SKM-1 treated with dmso at 0.1 percent for 144 hours (cell line): ENCODE measurements around the gene SHH.
"Not testable (repeated sequence)": the region's sequence is repeated elsewhere in the genome, so short reads cannot be mapped to it uniquely, and the experiment has no call there.

ENCODE experiments used
- DNase-seq: peaks from one replicate; lab custom pipeline; 2025; ENCODE audit not compliant: unreplicated experiment; lab: John Stamatoyannopoulos, UW

The SHH gene

DNA sequence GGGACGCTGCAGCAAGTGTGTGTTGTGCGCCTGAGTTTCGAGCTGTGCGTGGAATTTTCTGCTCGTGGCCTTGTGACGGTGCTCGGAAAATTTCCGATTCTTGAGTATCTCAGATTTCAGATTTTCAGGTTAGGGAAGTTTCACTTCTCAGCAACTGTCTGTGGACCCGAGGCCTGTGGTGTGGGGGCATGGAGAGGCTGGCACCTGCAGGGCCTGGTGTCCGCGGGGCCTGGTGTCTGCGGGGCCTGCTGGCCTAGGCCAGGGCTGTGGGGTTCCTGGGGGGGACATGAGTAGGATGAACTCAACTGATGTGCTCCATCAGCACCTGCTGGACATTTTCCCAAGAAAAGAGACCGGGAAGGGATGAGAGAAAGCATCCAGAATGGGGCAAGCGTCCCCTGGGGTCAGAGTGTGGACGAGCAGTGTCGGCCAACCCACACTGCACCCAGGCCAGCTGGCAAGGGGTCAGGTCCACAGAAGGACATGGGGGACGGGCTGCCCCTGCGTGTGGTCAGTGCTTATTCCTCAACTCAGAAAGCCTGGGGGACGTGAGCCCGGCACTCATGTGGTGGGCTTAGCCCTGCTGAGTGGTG is 31.3 kb upstream of the SHH start:
- no peak for DNase-seq

DNA sequence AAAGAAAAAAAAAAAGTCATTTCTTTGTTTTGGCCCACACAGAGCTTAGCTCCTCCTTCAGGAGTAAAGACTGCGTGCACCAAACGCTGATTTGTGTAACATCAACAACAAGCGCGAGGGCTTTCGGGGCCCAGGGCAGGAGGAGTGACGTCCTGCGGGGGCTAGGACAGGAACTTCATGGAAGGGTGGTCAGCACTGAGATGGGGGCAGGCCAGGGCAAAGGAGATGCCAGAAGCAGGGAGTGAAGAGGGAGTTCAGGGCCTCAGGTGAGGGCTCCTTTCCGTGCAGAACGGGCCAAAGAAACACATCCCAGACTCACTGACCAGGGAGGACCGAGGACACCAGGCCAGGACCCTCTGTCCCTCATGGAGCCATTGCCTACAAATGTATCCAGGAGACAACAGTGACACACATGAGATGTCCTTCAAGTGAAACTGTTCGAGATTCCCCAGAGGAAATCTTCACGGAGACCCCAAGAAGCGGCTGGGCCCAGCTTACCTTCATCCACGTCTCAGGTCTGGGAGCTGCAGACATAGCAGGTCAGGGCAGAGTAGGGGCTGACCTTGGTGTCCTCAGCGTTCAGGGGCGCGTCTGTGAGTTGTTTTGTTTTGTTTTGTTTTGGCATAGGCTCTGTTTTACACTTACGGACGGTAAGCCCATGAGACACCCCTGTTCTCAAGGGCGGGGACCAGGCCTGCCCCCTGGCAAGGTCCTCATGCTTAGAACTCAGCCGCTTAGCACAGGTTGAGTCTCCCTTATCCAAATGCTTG is 30.4 kb upstream of the SHH start:
- no peak for DNase-seq

DNA sequence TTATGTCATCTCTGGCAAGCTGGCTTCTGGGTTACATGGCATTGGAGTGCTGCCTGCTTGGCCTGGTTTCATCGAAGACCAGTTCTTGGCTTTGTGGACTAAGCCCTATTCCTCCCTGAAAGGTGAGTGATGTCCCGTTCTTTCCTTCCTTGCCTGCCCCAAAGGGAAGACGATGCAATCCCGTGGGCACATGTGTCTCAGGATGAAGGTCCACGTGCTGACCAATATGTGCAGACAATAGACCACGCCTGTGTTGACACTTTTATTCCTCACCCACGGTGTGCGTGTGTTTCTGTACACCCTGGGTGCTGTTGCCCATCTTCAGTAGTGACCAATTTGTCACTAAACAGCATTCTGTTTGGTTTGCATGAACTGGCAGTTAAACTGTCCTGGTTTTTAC is 28.6 kb upstream of the SHH start:
- DNase-seq = no peak

DNA sequence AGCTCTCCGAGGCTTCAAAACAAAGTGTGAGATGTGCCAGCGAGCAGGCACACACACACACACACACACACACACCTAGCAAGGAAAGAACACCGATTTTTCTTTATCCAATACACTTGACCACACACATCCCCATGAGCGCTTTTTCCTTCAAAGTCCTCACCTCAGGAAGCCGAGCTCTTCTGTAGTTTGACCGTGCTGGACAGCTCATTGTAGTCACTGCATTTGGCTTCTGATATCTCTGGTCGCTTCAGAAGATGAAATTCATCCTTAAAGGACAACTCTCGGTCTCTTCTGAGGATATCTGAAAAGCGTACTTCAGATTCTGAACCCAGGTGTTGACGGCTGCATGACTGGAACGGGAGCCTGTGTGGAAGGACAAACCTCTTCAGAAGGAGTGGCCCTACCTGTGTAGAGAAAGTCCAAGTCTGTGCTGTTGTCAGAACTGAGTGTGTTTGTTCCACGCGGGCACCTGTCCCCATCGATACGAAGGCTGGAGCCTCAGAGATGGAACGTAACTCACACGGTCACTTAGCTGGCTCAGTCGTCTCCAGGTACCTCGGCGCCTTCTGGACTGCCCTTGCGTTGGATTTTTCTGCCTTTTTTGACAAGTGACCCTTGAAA is 28.1 kb upstream of the SHH start:
- no peak for DNase-seq

DNA sequence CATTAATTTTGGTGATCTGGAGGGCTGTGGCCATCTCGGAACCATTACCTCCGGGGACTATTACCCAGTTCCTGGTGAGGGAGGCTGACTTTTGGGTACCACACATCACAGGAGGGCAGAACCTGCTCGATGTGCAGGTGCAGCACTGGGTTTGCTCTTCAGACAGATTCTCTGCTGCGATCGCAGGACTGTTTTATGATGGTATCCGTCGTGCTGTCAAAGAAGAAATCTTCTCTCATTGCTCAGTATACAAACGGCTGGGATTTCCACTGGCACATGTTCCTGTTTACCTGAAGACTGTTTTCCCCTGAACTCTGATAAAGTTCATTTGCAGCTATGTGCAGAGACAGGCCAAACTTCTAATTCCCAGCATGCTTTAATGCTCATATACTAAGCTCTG is 27.2 kb upstream of the SHH start:
- no peak for DNase-seq

DNA sequence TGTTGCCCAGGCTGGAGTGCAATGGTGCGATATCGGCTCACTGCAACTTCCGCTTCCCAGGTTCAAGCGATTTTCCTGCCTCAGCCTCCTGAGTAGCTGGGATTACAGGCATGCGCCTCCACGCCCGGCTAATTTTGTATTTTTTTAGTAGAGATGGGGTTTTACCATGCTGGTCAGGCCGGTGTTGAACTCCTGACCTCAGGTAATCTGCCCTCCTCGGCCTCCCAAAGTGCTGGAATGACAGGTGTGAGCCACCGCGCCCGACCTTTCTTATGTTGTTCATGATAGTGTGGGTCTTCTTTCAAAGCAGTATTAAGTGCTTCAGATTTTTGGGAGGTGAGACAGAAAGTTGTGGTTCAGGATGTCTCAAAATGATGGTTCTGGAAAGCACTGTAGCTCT is 26.0 kb upstream of the SHH start:
- DNase-seq = not testable (repeated sequence)

DNA sequence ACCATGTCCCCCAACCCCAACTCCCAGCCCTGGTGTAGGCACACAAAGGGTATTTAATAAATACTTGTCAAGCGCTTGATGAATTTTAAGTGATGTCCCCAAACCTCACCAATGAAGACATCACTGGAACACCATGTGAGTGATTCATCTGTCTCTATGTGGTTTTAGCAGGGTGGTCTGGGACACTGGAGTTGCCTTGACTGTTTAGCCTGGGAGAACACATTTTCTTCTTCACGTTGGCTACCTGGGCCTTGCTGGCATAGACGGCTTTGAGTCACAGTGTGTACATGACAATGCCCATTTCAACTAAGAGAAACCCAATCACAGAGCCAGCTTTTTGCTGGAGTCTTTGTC is 24.8 kb upstream of the SHH start:
- no peak for DNase-seq

DNA sequence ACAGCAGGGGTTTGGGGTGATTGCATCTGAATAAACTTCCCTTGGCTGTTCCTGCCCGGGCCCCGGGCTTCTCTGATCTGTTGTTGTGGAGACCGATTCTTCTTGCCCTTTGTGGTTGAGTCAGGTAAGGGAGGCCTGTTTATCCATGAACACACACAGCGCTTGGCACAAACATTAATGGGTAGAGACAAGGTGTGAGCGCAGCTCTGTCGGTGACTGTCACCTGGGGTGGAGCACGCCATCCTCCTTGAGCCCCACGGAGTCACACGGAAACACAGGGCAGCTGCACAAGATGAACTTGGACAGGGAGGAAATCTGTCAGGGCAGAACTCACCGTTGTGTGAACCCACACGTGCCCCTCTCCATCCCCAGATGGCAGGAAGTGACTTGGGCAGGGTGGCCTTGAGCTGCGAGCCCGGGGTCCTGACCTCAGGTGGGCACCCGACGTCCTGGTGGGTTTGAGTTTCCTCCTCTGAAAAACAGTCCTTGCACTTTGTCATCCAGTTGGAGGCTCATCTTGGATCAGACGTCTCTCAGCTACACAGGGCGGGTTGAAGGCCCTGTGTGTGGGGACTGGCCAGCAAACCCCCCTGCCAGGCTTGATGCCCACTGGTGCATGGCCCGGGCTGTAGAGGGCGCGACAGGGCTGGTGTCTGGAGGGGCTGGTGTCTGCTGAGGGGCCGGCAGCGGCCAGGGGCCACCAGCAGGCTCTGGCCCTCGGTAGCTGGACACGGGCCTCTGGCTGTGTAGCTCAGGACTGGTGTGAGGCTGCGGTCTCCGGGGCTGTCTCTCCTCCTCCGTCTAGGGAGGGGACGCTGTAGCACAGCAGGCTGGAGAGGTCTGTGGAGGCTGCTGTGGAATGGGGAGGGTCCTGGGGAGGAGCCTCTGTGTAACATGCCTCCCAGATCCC is 24.2 kb upstream of the SHH start:
- DNase-seq = no peak

DNA sequence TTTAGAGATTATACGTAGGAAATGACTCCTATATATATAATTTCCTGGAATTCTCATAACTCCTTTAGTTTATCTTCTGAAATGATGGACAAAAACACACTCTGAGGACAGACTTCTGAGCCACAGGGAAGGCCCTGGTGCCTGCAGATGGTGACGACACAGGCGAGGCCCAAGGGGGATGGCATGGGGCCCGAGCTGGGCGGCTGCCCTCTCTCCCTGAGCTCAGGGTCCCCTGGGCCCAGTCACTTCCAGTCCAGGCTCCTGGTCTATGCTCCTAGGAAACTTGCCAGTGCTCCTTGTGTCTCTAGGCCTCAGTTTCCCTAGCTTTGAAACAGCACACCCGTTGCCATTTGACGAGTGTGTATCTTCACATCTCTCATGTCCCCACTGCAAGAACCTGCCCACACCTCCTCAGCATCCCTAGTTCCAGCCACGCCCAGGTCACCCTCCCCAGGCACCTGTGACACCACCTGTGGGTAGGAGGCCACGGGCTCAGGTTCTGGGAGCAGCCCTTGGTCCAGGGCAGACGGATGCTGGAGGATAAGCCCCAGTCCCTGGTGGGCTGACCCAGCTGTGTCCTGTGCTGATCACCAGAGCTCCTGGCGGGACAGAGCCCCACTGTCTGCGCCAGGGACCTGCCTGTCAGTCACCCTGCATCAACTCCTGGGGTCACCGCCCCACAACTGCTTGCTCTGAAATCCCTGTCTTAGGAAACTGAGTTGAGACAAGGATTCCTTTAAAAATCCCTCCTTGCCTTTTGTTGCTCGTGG is 23.4 kb upstream of the SHH start:
- DNase-seq = no peak

DNA sequence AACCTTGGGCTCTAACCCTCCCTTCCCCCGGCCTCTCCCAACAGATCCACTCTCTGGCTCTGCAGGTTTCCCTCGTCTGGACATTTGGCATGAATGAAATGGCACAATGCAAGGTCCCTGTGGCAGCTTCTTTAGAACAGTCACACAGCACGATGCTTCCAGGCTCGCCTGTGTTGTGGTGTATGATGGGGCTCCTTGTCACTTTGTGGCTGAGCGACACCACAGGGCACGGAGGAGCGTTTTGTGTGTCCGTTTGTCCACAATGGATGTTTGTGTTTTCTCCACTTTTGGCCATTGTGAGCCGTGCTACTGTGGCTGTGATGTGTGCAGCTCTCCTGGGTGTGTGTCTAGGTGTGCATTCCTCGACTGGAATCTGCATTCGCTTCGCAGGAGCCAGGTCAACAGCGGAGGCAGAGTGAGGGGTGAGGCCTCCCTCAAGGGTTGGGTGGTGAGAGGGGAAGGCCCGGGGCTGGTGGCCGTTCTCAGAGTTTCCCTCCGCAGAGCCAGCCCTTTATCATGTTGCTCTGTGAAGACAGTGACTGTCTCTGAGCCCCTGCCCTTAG is 22.3 kb upstream of the SHH start:
- DNase-seq = no peak

DNA sequence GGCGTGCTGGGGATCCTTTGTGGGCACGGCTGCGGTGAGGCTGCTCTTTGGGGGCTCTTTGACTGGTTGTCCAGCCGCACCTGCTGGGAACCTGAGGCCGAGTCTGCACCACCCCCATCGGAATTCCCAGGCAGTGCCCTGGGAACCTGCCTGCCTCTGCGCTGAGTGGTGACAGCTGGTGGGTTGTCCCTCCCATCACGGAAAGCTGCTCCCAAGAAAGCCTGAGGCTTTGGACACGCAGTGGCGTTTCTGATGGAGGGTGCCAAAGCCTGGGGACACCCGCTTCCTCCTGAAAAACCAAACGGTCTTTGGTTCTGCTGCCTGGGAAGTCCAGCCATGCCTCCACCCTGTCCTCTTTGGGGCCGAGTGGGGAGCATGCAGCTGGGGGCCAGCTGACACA is 21.4 kb upstream of the SHH start:
- no peak for DNase-seq

DNA sequence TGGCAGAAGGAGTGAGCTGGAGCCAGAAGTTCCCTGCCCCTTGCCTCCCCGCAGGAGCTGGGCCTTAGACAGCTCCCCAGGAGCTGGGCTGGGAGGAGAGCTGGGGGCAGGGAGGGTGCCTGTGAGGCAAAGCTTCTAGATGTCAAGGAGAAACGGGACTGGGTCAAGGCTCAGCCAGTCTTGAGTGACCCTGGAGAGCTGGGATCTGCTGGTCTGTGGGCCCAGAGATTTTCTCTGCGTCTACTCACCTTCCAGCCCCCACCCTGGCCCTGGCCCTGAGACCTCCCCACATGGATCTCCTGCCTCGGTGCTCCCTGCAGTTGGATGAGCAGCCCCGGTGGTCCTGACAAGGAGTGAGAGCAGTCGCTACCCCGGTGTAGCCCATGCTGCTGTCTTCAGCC is 20.3 kb upstream of the SHH start:
- no peak for DNase-seq

DNA sequence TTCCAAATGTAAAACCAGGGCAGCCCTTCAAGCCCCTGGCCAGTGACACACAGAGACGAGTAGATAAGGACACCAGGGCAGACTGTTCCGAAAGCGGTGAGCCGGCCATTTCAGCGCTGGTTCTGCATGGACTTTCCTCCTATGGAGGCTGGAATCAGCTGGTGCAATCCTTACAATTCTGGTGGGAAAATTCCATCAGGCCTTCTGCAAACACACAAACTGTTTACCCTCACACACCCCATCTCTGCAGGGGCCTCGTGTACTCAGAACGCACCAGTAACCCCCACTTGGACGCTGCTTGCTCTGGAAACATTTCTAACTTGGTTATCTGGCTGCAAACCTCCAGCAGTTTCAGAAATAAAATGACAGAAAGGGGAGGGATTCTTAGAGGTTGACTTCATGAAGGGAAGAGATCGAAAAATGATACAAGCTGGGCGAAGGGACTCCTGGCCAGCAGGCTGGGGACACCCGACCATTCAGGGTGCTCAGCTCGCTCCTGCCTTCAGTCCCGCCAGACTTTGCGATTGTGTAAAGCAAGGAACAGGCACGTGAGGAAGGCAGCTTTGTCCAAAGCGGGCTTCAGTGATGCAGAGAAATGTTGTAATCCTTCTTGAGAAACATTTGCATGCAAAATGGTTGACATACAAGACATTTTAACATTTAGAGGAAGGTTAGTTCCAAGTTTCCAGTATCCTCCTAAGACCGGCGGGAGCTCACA is 19.7 kb upstream of the SHH start:
- no peak for DNase-seq

DNA sequence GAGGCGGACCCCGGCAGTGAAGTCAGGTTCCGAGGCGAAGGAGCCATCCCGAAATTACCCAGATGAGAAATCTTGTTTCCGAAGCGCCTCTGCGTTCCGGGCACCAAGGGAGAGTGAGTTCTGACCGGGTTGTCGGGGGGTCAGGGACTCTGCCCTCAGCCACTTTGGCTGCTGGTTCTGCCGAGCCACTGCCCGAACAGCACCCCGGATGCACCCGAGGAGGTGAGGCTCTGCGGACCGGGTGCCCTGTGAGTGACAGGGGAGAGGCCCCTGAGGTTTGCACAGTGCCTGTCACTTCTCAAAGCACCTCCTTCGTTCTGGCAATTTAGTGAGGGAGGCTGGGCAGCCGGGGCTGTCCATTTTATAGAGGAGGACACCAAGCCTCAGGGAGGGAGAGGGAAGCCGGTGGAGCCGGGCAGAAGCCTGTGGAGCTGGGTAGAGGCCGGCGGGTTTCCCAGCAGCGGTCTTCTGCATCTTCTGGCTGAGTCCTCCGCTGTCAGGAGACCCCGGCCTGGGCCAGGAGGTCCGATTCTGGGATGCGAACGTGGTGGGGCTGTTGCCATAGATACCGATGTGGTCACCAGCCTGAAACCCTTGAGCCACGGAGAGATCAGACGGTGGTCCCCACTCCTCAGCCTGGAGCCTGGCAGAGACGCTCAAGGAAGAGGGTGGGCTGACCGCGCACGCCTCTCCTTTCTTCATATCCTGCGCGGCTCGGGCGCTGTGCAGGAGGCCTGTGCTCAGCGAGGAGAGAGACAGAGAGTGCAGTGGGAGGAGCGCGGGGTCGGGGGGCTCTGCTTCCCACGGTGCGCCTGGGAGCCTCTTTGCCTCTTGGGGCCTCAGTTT is 18.9 kb upstream of the SHH start:
- DNase-seq = no peak

DNA sequence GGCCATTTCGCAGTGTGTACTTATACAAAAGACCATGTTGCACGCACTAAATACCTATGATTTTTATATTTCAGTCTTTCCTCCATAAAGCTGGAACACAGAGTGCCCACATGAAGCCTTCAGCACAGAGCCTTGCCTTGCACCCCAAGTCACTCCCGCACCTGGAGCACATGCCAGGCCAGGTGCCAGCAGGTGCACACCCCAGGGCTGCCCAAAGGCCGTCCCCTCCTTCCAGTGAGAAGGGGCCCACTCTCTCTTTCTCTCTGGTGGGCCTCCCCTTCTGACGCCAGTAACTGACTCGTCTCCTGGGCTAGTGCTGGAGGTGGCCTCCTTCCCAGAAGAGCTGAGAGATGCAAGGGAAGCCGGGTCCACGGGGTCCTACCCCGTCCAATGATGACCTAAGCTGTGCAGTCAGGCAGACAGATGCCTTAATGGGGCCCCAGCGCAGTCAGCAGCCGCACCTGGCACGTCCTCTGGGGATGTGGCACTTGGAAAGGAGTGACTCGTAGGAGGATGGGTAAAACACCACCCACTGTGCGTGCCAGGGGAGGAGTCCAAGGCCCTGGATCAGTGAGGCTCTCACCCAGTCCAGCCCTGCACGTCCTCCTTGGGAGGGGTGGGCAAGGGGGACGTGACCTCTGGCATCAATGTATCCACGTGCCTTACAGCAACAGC is 17.7 kb upstream of the SHH start:
- DNase-seq = no peak

DNA sequence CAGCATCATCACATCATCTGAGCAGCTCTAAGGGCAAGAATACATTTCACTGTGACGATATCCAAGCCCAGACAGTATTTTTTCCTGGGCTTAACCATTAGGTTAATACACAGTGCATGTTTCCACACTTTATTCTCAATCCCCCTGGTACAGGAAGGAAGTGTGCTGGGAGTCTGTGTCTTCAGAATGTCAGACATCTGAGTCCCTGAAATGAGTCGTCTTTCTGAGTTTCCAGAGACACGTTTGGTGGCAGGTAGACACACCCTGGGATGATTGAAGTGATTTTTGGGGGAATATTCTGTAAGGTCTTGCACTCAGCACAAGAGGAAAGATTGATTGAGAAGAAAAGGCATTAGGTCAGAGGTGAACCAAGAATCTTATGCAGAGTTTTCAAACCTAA is 13.1 kb upstream of the SHH start:
- DNase-seq = no peak

DNA sequence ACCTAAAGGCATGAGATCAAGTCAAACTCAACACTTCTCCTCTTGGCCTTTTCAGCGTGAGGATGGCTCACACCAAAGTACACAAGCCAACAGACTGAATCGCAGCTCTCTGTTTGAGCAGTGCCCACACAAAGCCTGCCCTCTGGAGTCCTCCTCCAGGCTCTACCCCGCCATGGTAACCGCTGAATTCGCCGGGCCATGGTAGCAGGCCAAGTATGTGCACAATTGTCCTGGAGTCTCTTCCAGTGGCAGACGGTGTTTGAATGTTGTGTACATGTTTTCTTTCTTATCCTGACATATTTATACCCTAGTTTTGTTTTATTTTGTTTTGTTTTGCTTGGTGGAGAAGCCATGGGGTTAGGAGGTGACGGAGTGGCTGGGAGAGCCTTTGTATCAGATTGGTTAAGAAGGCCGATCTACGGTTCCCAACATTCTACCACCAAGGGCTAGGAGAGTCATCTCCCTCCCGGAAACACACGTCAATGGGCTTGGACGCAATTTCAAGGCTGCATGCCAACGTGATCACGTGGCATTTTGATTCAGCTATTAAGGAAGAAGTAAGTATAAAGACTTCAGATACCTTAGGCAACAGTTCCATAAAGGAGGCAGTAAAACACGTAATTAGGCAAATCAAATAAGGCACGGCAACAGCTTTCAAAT is 12.1 kb upstream of the SHH start:
- no peak for DNase-seq

DNA sequence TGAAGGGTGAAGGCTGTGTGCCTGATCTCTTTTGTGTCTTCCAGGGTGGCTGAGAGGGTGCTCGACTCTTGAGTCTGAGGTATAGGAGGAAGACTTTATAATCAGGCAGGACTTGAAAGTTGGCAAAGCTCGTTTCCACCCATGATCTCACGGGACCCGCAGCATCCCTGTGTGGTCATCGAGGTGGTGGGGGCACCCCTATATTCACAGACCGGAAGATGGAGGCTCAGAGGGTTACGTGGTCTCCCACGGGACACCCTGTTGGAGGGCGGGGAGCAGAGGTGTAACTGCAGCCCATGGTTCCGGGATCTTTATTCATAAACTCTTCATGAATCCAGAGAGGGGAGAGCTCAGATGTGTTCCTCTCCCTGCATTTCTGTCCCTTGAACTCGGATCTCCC is 9.6 kb upstream of the SHH start:
- no peak for DNase-seq
